Measurements from ENCODE around the gene TRIP4. TPM values are rescaled to one million over a fixed set of nuclear protein-coding genes. Genes with fewer than 3 reads are reported as not detected.

Gene TRIP4
- total RNA-seq, 1 donor from 2014 or later = 24.7 TPM

- no peaks in the 10 kb centered on the region for H3K9me3 Mint-ChIP-seq (ENCODE audit: low read depth)
- H3K27ac Mint-ChIP-seq (ENCODE audit: unreplicated experiment) = peak overlapping the region; percentile 58
- H3K36me3 Mint-ChIP-seq (ENCODE audit: low read depth) = peaks cover 5% of the 10 kb centered on the region
Observed at GRCh38 chr15:64441852-64442251, 54.2 kb downstream of the TRIP4 start.

GRCh38 chr15:64443016-64443415 lies 55.4 kb downstream of the TRIP4 start:
- DNase-seq (ENCODE audit: low spot score) = no peak
- Mint-ChIP-seq H3K27me3 (ENCODE audit: low read depth) (no peaks in the 10 kb centered on the region), H3K4me1 (ENCODE audit: low read depth) (peaks cover 24% of the 10 kb centered on the region), H3K36me3 (ENCODE audit: low read depth) (peaks cover 7% of the 10 kb centered on the region), H3K27ac (ENCODE audit: unreplicated experiment) (peak overlapping the region; percentile 79), H3K9me3 (ENCODE audit: low read depth) (no peaks in the 10 kb centered on the region), H3K4me3 (ENCODE audit: unreplicated experiment) (no peak overlapping the region)
- no peak for TF ChIP-seq CTCF (IDR thresholded peaks at IDR 0.05)

More at GRCh38 chr15:64441852-64442251, 54.2 kb downstream of the TRIP4 start:
- no peak for DNase-seq (ENCODE audit: low spot score)
- TF ChIP-seq CTCF (IDR thresholded peaks at IDR 0.05) = no peak
- H3K27me3 Mint-ChIP-seq (ENCODE audit: low read depth) = no peaks in the 10 kb centered on the region
- no peak overlapping the region for H3K4me3 Mint-ChIP-seq (ENCODE audit: unreplicated experiment)
- peaks cover 24% of the 10 kb centered on the region for H3K4me1 Mint-ChIP-seq (ENCODE audit: low read depth)

GRCh38 chr15:64443747-64444621 lies 56.3 kb downstream of the TRIP4 start:
- peak overlapping the region; percentile 76 for H3K27ac Mint-ChIP-seq (ENCODE audit: unreplicated experiment)
- H3K4me1 Mint-ChIP-seq (ENCODE audit: low read depth) = peaks cover 24% of the 10 kb centered on the region
- H3K4me3 Mint-ChIP-seq (ENCODE audit: unreplicated experiment) = peak overlapping the region; percentile 11
- TF ChIP-seq CTCF (IDR thresholded peaks at IDR 0.05) = no peak
- DNase-seq (ENCODE audit: low spot score) = no peak
- peaks cover 8% of the 10 kb centered on the region for H3K36me3 Mint-ChIP-seq (ENCODE audit: low read depth)
- no peaks in the 10 kb centered on the region for H3K27me3 Mint-ChIP-seq (ENCODE audit: low read depth)
- H3K9me3 Mint-ChIP-seq (ENCODE audit: low read depth) = no peaks in the 10 kb centered on the region

- peak overlapping the region; percentile 76 for H3K27ac Mint-ChIP-seq (ENCODE audit: unreplicated experiment)
- H3K36me3 Mint-ChIP-seq (ENCODE audit: low read depth) = peaks cover 12% of the 10 kb centered on the region
- no peak for DNase-seq (ENCODE audit: low spot score)
- H3K9me3 Mint-ChIP-seq (ENCODE audit: low read depth) = no peaks in the 10 kb centered on the region
- no peaks in the 10 kb centered on the region for H3K27me3 Mint-ChIP-seq (ENCODE audit: low read depth)
- H3K4me3 Mint-ChIP-seq (ENCODE audit: unreplicated experiment) = no peak overlapping the region
- H3K4me1 Mint-ChIP-seq (ENCODE audit: low read depth) = peaks cover 24% of the 10 kb centered on the region
- no peak for TF ChIP-seq CTCF (IDR thresholded peaks at IDR 0.05)
Observed at GRCh38 chr15:64444836-64445235, 57.2 kb downstream of the TRIP4 start.

- Mint-ChIP-seq H3K9me3 (ENCODE audit: low read depth) (no peaks in the 10 kb centered on the region), H3K4me3 (ENCODE audit: unreplicated experiment) (no peak overlapping the region), H3K27me3 (ENCODE audit: low read depth) (no peaks in the 10 kb centered on the region), H3K36me3 (ENCODE audit: low read depth) (peaks cover 10% of the 10 kb centered on the region), H3K4me1 (ENCODE audit: low read depth) (peaks cover 24% of the 10 kb centered on the region), H3K27ac (ENCODE audit: unreplicated experiment) (no peak overlapping the region)
- no peak for TF ChIP-seq CTCF (IDR thresholded peaks at IDR 0.05)
- no peak for DNase-seq (ENCODE audit: low spot score)
Observed at GRCh38 chr15:64447536-64448315, 60.1 kb downstream of the TRIP4 start.

Measured in chondrocyte (in vitro differentiated cells).